ENCODE results near the gene ZNF106. TPM values are rescaled to one million over a fixed set of nuclear protein-coding genes. Genes with fewer than 3 reads are reported as not detected.
A peak's percentile ranks its signal among the peaks of the same experiment; 100 is the strongest.

Gene ZNF106
- total RNA-seq, 1 experiment from 2014 or later, result 61.4 TPM

DNA sequence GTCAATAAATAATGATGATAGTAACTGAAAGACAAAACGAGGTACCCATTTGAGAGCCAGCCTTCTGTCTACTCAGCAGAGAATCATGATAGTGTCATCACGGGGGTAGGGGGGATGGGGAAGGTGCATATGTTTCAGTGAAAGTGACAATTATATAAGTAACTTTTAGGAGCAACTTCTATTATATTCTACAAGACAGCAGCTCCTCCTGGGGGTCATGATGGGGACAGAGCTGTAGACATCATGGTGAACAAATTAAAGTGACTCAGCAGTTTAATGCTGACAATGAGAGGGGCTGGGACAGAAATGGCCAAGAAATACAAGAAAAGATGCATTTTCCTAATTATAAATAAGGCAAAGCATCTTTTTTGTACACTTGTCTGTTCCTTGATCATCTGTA, 119.8 kb downstream of the ZNF106 start:
- intact Hi-C loops (cut with micrococcal nuclease), result no loop called here
- ChIA-PET CTCF (no interaction called here), POLR2A (interaction anchor here (1.1 to 1.3 kb wide), 3 partner anchors 12 to 18 kb away, joined by 3 read pairs; no protein-coding TSS in a partner anchor)
- peak; percentile 32 for DNase-seq (ENCODE audit: unreplicated experiment)
- no TSS peak for BruUV-seq (replicated peaks)
- no peak overlapping the region for H3K4me3 Mint-ChIP-seq (ENCODE audit: unreplicated experiment)
- no peak for TF ChIP-seq CTCF (IDR thresholded peaks at IDR 0.05; ENCODE audit: unreplicated experiment)
- H3K4me1 Mint-ChIP-seq (ENCODE audit: insufficient read depth, unreplicated experiment), result peaks cover 9% of the 10 kb centered on the region
- no peaks in the 10 kb centered on the region for H3K9me3 Mint-ChIP-seq (ENCODE audit: unreplicated experiment)
- H3K27me3 Mint-ChIP-seq (ENCODE audit: insufficient read depth, unreplicated experiment), result no peaks in the 10 kb centered on the region
- H3K36me3 Mint-ChIP-seq (ENCODE audit: insufficient read depth, unreplicated experiment), result no peaks in the 10 kb centered on the region
- no peak overlapping the region for H3K27ac Mint-ChIP-seq (ENCODE audit: low read depth, unreplicated experiment)

DNA sequence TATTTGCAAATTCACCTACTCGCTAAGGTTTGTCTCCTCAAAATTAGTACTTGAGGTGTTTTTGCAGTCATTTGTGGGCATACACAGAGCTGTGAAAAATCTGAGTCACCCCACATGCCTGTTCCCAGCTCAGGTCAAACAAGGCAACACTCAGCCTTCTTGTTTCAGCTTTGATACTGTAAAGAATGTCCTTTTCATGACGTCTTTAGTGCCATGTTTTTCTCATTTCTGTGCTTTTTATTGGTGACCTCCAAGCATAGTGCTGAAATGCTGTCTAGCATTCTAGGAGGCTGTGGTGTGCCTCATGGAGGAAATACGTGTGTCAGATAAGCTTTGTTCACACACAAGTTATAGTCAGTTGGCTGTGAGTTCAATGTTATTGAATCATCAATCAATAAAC, 122.8 kb downstream of the ZNF106 start:
- H3K27ac Mint-ChIP-seq (ENCODE audit: low read depth, unreplicated experiment), result no peak overlapping the region
- CTCF ChIA-PET, result interaction anchor here (0.6 kb wide), 2 partner anchors 14 to 34 kb away, joined by 3 to 4 read pairs; no protein-coding TSS in a partner anchor
- no peak for DNase-seq (ENCODE audit: unreplicated experiment)
- H3K9me3 Mint-ChIP-seq (ENCODE audit: unreplicated experiment), result no peaks in the 10 kb centered on the region
- TF ChIP-seq CTCF (IDR thresholded peaks at IDR 0.05; ENCODE audit: unreplicated experiment), result no peak
- H3K36me3 Mint-ChIP-seq (ENCODE audit: insufficient read depth, unreplicated experiment), result no peaks in the 10 kb centered on the region
- H3K4me3 Mint-ChIP-seq (ENCODE audit: unreplicated experiment), result no peak overlapping the region
- intact Hi-C loops (cut with micrococcal nuclease), result no loop called here
- no peaks in the 10 kb centered on the region for H3K27me3 Mint-ChIP-seq (ENCODE audit: insufficient read depth, unreplicated experiment)
- peaks cover 9% of the 10 kb centered on the region for H3K4me1 Mint-ChIP-seq (ENCODE audit: insufficient read depth, unreplicated experiment)
- POLR2A ChIA-PET, result no interaction called here
- no TSS peak for BruUV-seq (replicated peaks)

DNA sequence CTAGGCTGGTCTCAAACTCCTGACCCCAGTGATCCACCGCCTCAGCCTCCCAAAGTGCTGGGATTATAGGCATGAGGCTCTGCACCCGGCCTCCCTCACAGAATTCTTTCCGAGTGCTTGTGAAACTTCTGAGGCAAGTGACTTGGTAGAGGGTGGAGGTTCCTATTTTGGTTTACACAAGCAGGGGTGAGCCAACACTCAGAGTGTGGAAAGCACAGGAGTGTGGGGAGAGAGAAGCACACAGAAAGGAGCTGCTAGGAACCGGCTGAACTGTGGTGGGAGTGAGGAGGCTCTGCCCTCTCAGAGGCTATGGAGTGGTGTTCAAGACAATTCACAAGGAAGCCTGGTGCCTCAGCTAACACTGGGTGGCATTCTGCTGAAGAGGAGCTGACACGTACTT, 123.9 kb downstream of the ZNF106 start:
- no peaks in the 10 kb centered on the region for H3K27me3 Mint-ChIP-seq (ENCODE audit: insufficient read depth, unreplicated experiment)
- no peak overlapping the region for H3K4me3 Mint-ChIP-seq (ENCODE audit: unreplicated experiment)
- intact Hi-C loops (cut with micrococcal nuclease), result no loop called here
- no peak for DNase-seq (ENCODE audit: unreplicated experiment)
- no peaks in the 10 kb centered on the region for H3K36me3 Mint-ChIP-seq (ENCODE audit: insufficient read depth, unreplicated experiment)
- H3K4me1 Mint-ChIP-seq (ENCODE audit: insufficient read depth, unreplicated experiment), result peaks cover 9% of the 10 kb centered on the region
- ChIA-PET POLR2A (interaction anchor here (0.9 kb wide), 1 partner anchor 11 kb away, joined by 3 read pairs; no protein-coding TSS in a partner anchor), CTCF (interaction anchor here (0.7 to 1.1 kb wide), 3 partner anchors 11 to 330 kb away, joined by 3 read pairs; no protein-coding TSS in a partner anchor)
- BruUV-seq (replicated peaks), result no TSS peak
- H3K9me3 Mint-ChIP-seq (ENCODE audit: unreplicated experiment), result no peaks in the 10 kb centered on the region
- H3K27ac Mint-ChIP-seq (ENCODE audit: low read depth, unreplicated experiment), result no peak overlapping the region
- no peak for TF ChIP-seq CTCF (IDR thresholded peaks at IDR 0.05; ENCODE audit: unreplicated experiment)

- POLR2A ChIA-PET, result no interaction called here
- Mint-ChIP-seq H3K36me3 (ENCODE audit: insufficient read depth, unreplicated experiment) (no peaks in the 10 kb centered on the region), H3K9me3 (ENCODE audit: unreplicated experiment) (no peaks in the 10 kb centered on the region), H3K4me3 (ENCODE audit: unreplicated experiment) (no peak overlapping the region), H3K4me1 (ENCODE audit: insufficient read depth, unreplicated experiment) (peaks cover 9% of the 10 kb centered on the region), H3K27ac (ENCODE audit: low read depth, unreplicated experiment) (no peak overlapping the region), H3K27me3 (ENCODE audit: insufficient read depth, unreplicated experiment) (no peaks in the 10 kb centered on the region)
- no TSS peak for BruUV-seq (replicated peaks)
- no peak for TF ChIP-seq CTCF (IDR thresholded peaks at IDR 0.05; ENCODE audit: unreplicated experiment)
- no peak for DNase-seq (ENCODE audit: unreplicated experiment)
- CTCF ChIA-PET, result no interaction called here
- intact Hi-C loops (cut with micrococcal nuclease), result no loop called here
Observed at GRCh38 chr15:42365921-42366550, 124.9 kb downstream of the ZNF106 start.

Data from MCF 10A (cell line).